HG03469 (cell line): ENCODE results near the gene ST6GAL1.
"Not testable (repeated sequence)": the region's sequence is repeated elsewhere in the genome, so short reads cannot be mapped to it uniquely, and the experiment has no call there.

Experiments used
- ATAC-seq: cut with Tn5 transposase; IDR thresholded peaks from one replicate; pipeline ENCODE4 v1.9.1; 2021; ENCODE audit warnings: mild to moderate bottlenecking, moderate library complexity, moderate number of reproducible peaks; ENCODE audit not compliant: unreplicated experiment

Gene ST6GAL1

GRCh38 chr3:187042346-187042745 lies 112.0 kb downstream of the ST6GAL1 start:
- ATAC-seq = no peak

GRCh38 chr3:187042874-187043458 lies 112.6 kb downstream of the ST6GAL1 start:
- no peak for ATAC-seq

GRCh38 chr3:187044206-187044605 lies 113.9 kb downstream of the ST6GAL1 start:
- ATAC-seq = peak; percentile 33

GRCh38 chr3:187044867-187045552 lies 114.7 kb downstream of the ST6GAL1 start:
- no peak for ATAC-seq

- ATAC-seq = no peak
These were observed 115.7 kb downstream of the ST6GAL1 start for GRCh38 chr3:187046033-187046432.

GRCh38 chr3:187049462-187050101 lies 119.3 kb downstream of the ST6GAL1 start:
- no peak for ATAC-seq

GRCh38 chr3:187051066-187051465 lies 120.7 kb downstream of the ST6GAL1 start:
- ATAC-seq = no peak

GRCh38 chr3:187051724-187052366 lies 121.5 kb downstream of the ST6GAL1 start:
- ATAC-seq = no peak

GRCh38 chr3:187052427-187052826 lies 122.1 kb downstream of the ST6GAL1 start:
- ATAC-seq = not testable (repeated sequence)

- ATAC-seq = not testable (repeated sequence)
These were observed 124.1 kb downstream of the ST6GAL1 start for GRCh38 chr3:187054433-187054832.

GRCh38 chr3:187057803-187058202 lies 127.5 kb downstream of the ST6GAL1 start:
- ATAC-seq = not testable (repeated sequence)

GRCh38 chr3:187061748-187062147 lies 131.4 kb downstream of the ST6GAL1 start:
- no peak for ATAC-seq

- ATAC-seq = no peak
These were observed 132.3 kb downstream of the ST6GAL1 start for GRCh38 chr3:187062526-187063177.

GRCh38 chr3:187063286-187064121 lies 133.2 kb downstream of the ST6GAL1 start:
- ATAC-seq = no peak

GRCh38 chr3:187064210-187065115 lies 134.1 kb downstream of the ST6GAL1 start:
- ATAC-seq = no peak

- no peak for ATAC-seq
These were observed 136.1 kb downstream of the ST6GAL1 start for GRCh38 chr3:187066228-187066995.

- ATAC-seq = no peak
These were observed 138.5 kb downstream of the ST6GAL1 start for GRCh38 chr3:187068787-187069186.

GRCh38 chr3:187069857-187070516 lies 139.7 kb downstream of the ST6GAL1 start:
- no peak for ATAC-seq
